HG03095 (cell line): ENCODE results near the gene LPA.
A peak's percentile ranks its signal among the peaks of the same experiment; 100 is the strongest.
"Not testable (repeated sequence)": the region's sequence is repeated elsewhere in the genome, so short reads cannot be mapped to it uniquely, and the experiment has no call there.

Source experiments
- ATAC-seq: cut with Tn5 transposase; IDR thresholded peaks from one replicate; pipeline ENCODE4 v1.9.1; 2021; ENCODE audit warnings: moderate library complexity; ENCODE audit not compliant: unreplicated experiment

The LPA gene

GRCh38 chr6:160664198-160664597 lies at the start of gene LPA:
LPA (minus strand) TSS chr6:160664275; CDS start chr6:160664214, 61 bp downstream.
- ATAC-seq, result not testable (repeated sequence)

- not testable (repeated sequence) for ATAC-seq
These were observed 44.9 kb upstream of the LPA start for GRCh38 chr6:160708993-160709392.

- not testable (repeated sequence) for ATAC-seq
These were observed 40.6 kb upstream of the LPA start for GRCh38 chr6:160704688-160705087.

GRCh38 chr6:160701918-160702680 lies 38.0 kb upstream of the LPA start, which contains the start of gene PLG:
PLG (plus strand) TSS chr6:160702244; CDS start chr6:160702305, 61 bp downstream.
- ATAC-seq, result not testable (repeated sequence)

- no peak for ATAC-seq
These were observed 33.8 kb upstream of the LPA start for GRCh38 chr6:160697826-160698225.

- not testable (repeated sequence) for ATAC-seq
These were observed 32.8 kb upstream of the LPA start for GRCh38 chr6:160696884-160697283.

- ATAC-seq, result not testable (repeated sequence)
These were observed 31.5 kb upstream of the LPA start for GRCh38 chr6:160695622-160696021.

GRCh38 chr6:160695025-160695424 lies 30.9 kb upstream of the LPA start:
- not testable (repeated sequence) for ATAC-seq

GRCh38 chr6:160692369-160692959 lies 28.4 kb upstream of the LPA start:
- ATAC-seq, result no peak

GRCh38 chr6:160691617-160692016 lies 27.5 kb upstream of the LPA start:
- ATAC-seq, result no peak

GRCh38 chr6:160690458-160690857 lies 26.4 kb upstream of the LPA start:
- ATAC-seq, result no peak

GRCh38 chr6:160685762-160686450 lies 21.8 kb upstream of the LPA start:
- ATAC-seq, result no peak

GRCh38 chr6:160685101-160685761 lies 21.2 kb upstream of the LPA start:
- not testable (repeated sequence) for ATAC-seq

GRCh38 chr6:160679402-160679769 lies 15.3 kb upstream of the LPA start:
- no peak for ATAC-seq

- no peak for ATAC-seq
These were observed 14.8 kb upstream of the LPA start for GRCh38 chr6:160678744-160679401.

GRCh38 chr6:160678230-160678629 lies 14.2 kb upstream of the LPA start:
- ATAC-seq, result no peak

GRCh38 chr6:160676418-160676817 lies 12.3 kb upstream of the LPA start:
- not testable (repeated sequence) for ATAC-seq

GRCh38 chr6:160668589-160668988 lies 4.5 kb upstream of the LPA start:
- ATAC-seq, result no peak

GRCh38 chr6:160667639-160668481 lies 3.8 kb upstream of the LPA start:
- peak; percentile 85 for ATAC-seq

GRCh38 chr6:160662842-160663241 lies 1.2 kb downstream of the LPA start:
- no peak for ATAC-seq
